NOMO-1 treated with DMSO at 0.1 percent for 48 hours (cell line): ENCODE data around the gene PKIG.
"Not testable (repeated sequence)": the region's sequence is repeated elsewhere in the genome, so short reads cannot be mapped to it uniquely, and the experiment has no call there.

Experiments
- DNase-seq: peaks from one replicate; lab custom pipeline; 2025; ENCODE audit not compliant: unreplicated experiment; lab: John Stamatoyannopoulos, UW

PKIG gene

GRCh38 chr20:44582311-44583025 lies at the start of gene PKIG:
PKIG (plus strand) TSS chr20:44582579; CDS start chr20:44614557, 31,978 bp downstream.
- no peak for DNase-seq

GRCh38 chr20:44532981-44533331 lies 49.4 kb upstream of the PKIG start:
- DNase-seq: no peak

- no peak for DNase-seq
These were observed 48.5 kb upstream of the PKIG start for GRCh38 chr20:44533928-44534327.

- DNase-seq: peak; percentile 46
These were observed 46.2 kb upstream of the PKIG start for GRCh38 chr20:44536175-44536574.

- no peak for DNase-seq
These were observed 44.4 kb upstream of the PKIG start for GRCh38 chr20:44537993-44538392.

GRCh38 chr20:44540834-44541233 lies 41.5 kb upstream of the PKIG start:
- no peak for DNase-seq

- no peak for DNase-seq
These were observed 40.4 kb upstream of the PKIG start for GRCh38 chr20:44541992-44542391.

GRCh38 chr20:44542890-44543289 lies 39.5 kb upstream of the PKIG start:
- DNase-seq: peak; percentile 72

- DNase-seq: no peak
These were observed 39.0 kb upstream of the PKIG start for GRCh38 chr20:44543358-44543757.

- DNase-seq: no peak
These were observed 38.1 kb upstream of the PKIG start for GRCh38 chr20:44544263-44544662.

GRCh38 chr20:44547419-44547818 lies 35.0 kb upstream of the PKIG start:
- DNase-seq: no peak

- DNase-seq: no peak
These were observed 33.3 kb upstream of the PKIG start for GRCh38 chr20:44549123-44549522.

GRCh38 chr20:44552050-44552449 lies 30.3 kb upstream of the PKIG start:
- DNase-seq: no peak

GRCh38 chr20:44552568-44552949 lies 29.8 kb upstream of the PKIG start:
- no peak for DNase-seq

- DNase-seq: no peak
These were observed 29.1 kb upstream of the PKIG start for GRCh38 chr20:44552950-44553908.

GRCh38 chr20:44559302-44559701 lies 23.1 kb upstream of the PKIG start:
- DNase-seq: no peak

GRCh38 chr20:44560229-44560628 lies 22.1 kb upstream of the PKIG start:
- no peak for DNase-seq

GRCh38 chr20:44560818-44561217 lies 21.6 kb upstream of the PKIG start:
- not testable (repeated sequence) for DNase-seq

GRCh38 chr20:44561876-44562275 lies 20.5 kb upstream of the PKIG start:
- no peak for DNase-seq

- no peak for DNase-seq
These were observed 16.4 kb upstream of the PKIG start for GRCh38 chr20:44566018-44566417.

- DNase-seq: no peak
These were observed 15.6 kb upstream of the PKIG start for GRCh38 chr20:44566811-44567210.

- DNase-seq: no peak
These were observed 12.0 kb upstream of the PKIG start for GRCh38 chr20:44570367-44570766.
